ENCODE results near the gene ABLIM1.

The ABLIM1 gene

DNA sequence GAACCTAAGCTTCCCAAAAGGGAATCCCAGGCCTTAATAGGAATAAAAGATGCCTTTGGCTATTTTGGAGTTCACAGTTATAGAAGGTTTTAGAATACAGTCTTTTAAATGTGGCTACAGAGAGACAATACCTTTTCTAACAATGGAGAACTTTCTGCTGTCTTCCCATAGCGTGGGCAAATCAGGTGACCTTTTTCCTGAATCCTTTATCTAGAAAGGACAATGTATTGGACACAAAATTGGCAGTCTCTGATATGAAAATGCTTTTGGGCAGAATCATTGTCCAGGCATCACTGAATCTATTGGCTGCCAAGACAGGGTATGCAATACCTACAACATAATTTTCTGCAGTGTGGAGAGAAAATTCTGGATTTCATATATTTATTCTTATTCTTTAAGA lies 7.8 kb upstream of the ABLIM1 start:
- Histone ChIP-seq H4K20me1 (ENCODE audit: insufficient read depth, low read length) (no peaks in the 10 kb centered on the region), H3K4me2 (ENCODE audit: low read depth, low read length) (no peak overlapping the region), H3K4me3 (ENCODE audit: low read length) (no peak overlapping the region), H2AFZ (ENCODE audit: low read length) (no peak overlapping the region), H3F3A (ENCODE audit: insufficient read depth, low read length) (no peaks in the 10 kb centered on the region), H3K9ac (ENCODE audit: low read length) (no peak overlapping the region), H3K27me3 (replicated peaks; ENCODE audit: insufficient read depth, low read length) (no peaks in the 10 kb centered on the region), H3K79me2 (ENCODE audit: low read length) (no peaks in the 10 kb centered on the region), H3K4me1 (ENCODE audit: low read length) (no peaks in the 10 kb centered on the region), H3K36me3 (replicated peaks; ENCODE audit: insufficient read depth, low read length) (no peaks in the 10 kb centered on the region), H3K9me2 (replicated peaks; ENCODE audit: insufficient read depth, low read length) (no peaks in the 10 kb centered on the region), H3K27ac (ENCODE audit: low read length) (no peak overlapping the region), H3K9me3 (replicated peaks; ENCODE audit: insufficient read depth, low read length) (no peaks in the 10 kb centered on the region)
- no peak for TF ChIP-seq EZH2phosphoT487 (IDR thresholded peaks at IDR 0.05; ENCODE audit: low read length)
- TF ChIP-seq, protein P1, sequence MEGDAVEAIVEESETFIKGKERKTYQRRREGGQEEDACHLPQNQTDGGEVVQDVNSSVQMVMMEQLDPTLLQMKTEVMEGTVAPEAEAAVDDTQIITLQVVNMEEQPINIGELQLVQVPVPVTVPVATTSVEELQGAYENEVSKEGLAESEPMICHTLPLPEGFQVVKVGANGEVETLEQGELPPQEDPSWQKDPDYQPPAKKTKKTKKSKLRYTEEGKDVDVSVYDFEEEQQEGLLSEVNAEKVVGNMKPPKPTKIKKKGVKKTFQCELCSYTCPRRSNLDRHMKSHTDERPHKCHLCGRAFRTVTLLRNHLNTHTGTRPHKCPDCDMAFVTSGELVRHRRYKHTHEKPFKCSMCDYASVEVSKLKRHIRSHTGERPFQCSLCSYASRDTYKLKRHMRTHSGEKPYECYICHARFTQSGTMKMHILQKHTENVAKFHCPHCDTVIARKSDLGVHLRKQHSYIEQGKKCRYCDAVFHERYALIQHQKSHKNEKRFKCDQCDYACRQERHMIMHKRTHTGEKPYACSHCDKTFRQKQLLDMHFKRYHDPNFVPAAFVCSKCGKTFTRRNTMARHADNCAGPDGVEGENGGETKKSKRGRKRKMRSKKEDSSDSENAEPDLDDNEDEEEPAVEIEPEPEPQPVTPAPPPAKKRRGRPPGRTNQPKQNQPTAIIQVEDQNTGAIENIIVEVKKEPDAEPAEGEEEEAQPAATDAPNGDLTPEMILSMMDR (IDR thresholded peaks at IDR 0.05; ENCODE audit: low read length) = no peak
- TF ChIP-seq EZH2 (optimal IDR thresholded peaks at IDR 0.05; ENCODE audit: low read depth, low read length) = no peak
- DNase-seq = no peak

DNA sequence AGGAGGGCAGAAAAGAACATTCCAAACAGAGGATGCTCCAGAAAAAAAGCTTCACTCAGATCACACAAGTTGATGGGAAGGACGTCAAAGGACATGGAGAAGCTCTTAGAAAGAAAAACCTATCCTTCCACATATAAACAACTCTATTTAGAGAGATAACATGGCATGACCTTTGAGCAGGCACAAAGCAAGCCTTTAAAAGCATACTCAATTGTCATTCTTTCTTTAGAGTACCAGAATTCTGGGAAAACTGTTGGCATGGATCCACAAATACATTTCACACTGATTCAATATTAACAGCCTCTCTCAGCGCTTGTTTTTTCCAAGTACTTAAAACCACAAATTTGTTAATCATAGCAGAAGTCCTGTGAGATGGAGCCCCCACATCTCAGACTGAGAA lies 7.3 kb upstream of the ABLIM1 start:
- Histone ChIP-seq H3K9me3 (replicated peaks; ENCODE audit: insufficient read depth, low read length) (no peaks in the 10 kb centered on the region), H3K4me2 (ENCODE audit: low read depth, low read length) (no peak overlapping the region), H3K4me1 (ENCODE audit: low read length) (no peaks in the 10 kb centered on the region), H3K79me2 (ENCODE audit: low read length) (no peaks in the 10 kb centered on the region), H3F3A (ENCODE audit: insufficient read depth, low read length) (no peaks in the 10 kb centered on the region), H3K4me3 (ENCODE audit: low read length) (no peak overlapping the region), H3K9ac (ENCODE audit: low read length) (no peak overlapping the region), H3K36me3 (replicated peaks; ENCODE audit: insufficient read depth, low read length) (no peaks in the 10 kb centered on the region), H3K27me3 (replicated peaks; ENCODE audit: insufficient read depth, low read length) (no peaks in the 10 kb centered on the region), H2AFZ (ENCODE audit: low read length) (no peak overlapping the region), H4K20me1 (ENCODE audit: insufficient read depth, low read length) (no peaks in the 10 kb centered on the region), H3K27ac (ENCODE audit: low read length) (no peak overlapping the region), H3K9me2 (replicated peaks; ENCODE audit: insufficient read depth, low read length) (no peaks in the 10 kb centered on the region)
- TF ChIP-seq, protein P1 (IDR thresholded peaks at IDR 0.05; ENCODE audit: low read length) = no peak
- no peak for TF ChIP-seq EZH2phosphoT487 (IDR thresholded peaks at IDR 0.05; ENCODE audit: low read length)
- no peak for TF ChIP-seq EZH2 (optimal IDR thresholded peaks at IDR 0.05; ENCODE audit: low read depth, low read length)
- DNase-seq = no peak

DNA sequence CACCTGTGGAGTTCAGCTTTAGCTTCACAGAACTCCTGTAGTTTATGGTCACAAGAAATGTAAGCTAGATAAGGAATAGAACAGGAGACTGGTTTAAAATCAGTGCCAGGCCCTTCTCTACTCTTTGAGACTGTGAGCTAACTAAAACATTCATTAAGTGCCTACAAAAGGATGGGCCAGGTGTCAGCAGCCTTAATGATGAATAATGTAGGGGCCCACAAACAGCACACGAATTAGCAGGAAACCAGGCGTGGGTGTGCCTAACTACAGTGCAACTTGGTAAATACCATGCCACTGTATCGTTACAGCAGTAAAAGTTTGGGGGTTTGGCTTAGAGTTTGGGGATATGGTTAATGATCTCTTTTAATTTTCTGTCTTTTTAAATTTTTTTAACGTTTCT lies 6.1 kb upstream of the ABLIM1 start:
- Histone ChIP-seq H3K4me2 (ENCODE audit: low read depth, low read length) (no peak overlapping the region), H3K27ac (ENCODE audit: low read length) (no peak overlapping the region), H3F3A (ENCODE audit: insufficient read depth, low read length) (no peaks in the 10 kb centered on the region), H4K20me1 (ENCODE audit: insufficient read depth, low read length) (no peaks in the 10 kb centered on the region), H3K79me2 (ENCODE audit: low read length) (no peaks in the 10 kb centered on the region), H3K9me3 (replicated peaks; ENCODE audit: insufficient read depth, low read length) (no peaks in the 10 kb centered on the region), H3K4me1 (ENCODE audit: low read length) (no peaks in the 10 kb centered on the region), H3K9me2 (replicated peaks; ENCODE audit: insufficient read depth, low read length) (no peaks in the 10 kb centered on the region), H3K36me3 (replicated peaks; ENCODE audit: insufficient read depth, low read length) (no peaks in the 10 kb centered on the region), H2AFZ (ENCODE audit: low read length) (no peak overlapping the region), H3K27me3 (replicated peaks; ENCODE audit: insufficient read depth, low read length) (no peaks in the 10 kb centered on the region), H3K9ac (ENCODE audit: low read length) (no peak overlapping the region), H3K4me3 (ENCODE audit: low read length) (no peak overlapping the region)
- TF ChIP-seq, protein P1 (IDR thresholded peaks at IDR 0.05; ENCODE audit: low read length) = no peak
- TF ChIP-seq EZH2 (optimal IDR thresholded peaks at IDR 0.05; ENCODE audit: low read depth, low read length) (no peak), EZH2phosphoT487 (IDR thresholded peaks at IDR 0.05; ENCODE audit: low read length) (no peak)
- DNase-seq = no peak

All from MM.1S (cell line).